CD8-positive, alpha-beta memory T cell (primary cell): Measurements from ENCODE around the gene INPP5E. TPM values are rescaled to one million over a fixed set of nuclear protein-coding genes. Genes with fewer than 3 reads are reported as not detected.

Experiments
- CTCF ChIA-PET: fragments of 350-600 bp; sonication (Branson Sonifier 250); formaldehyde crosslinking; loops from one replicate; lab custom pipeline; 2021; ENCODE audit warnings: antibody characterized with exemption; lab: Charles Lee
- POLR2A ChIA-PET: fragments of 350-600 bp; sonication (Branson Sonifier 250); formaldehyde crosslinking; loops from one replicate; lab custom pipeline; 2021; ENCODE audit warnings: antibody characterized with exemption; lab: Charles Lee
- DNase-seq, 5 donors: peaks; one replicate each; pipeline versions ENCODE4 v3.0.0 to v3.0.0-alpha.2; 2020 to 2022; ENCODE audit warnings: mixed read lengths in 1 of 5
- H3K27ac ChIP-seq: one replicate; pipeline ENCODE4 v1.7.0; 2013; ENCODE audit warnings: low read depth, mild to moderate bottlenecking, low read length, moderate library complexity
- H3K27me3 ChIP-seq: 2 replicates; pipeline ENCODE4 v1.7.0; 2013; ENCODE audit warnings: low read length, mild to moderate bottlenecking; ENCODE audit not compliant: insufficient read depth, poor library complexity, severe bottlenecking
- H3K36me3 ChIP-seq: 2 replicates; pipeline ENCODE4 v1.7.0; 2013; ENCODE audit warnings: mild to moderate bottlenecking, low read length, moderate library complexity; ENCODE audit not compliant: insufficient read depth
- H3K4me1 ChIP-seq: 2 replicates; pipeline ENCODE4 v1.7.0; 2013; ENCODE audit warnings: mild to moderate bottlenecking, low read length, moderate library complexity; ENCODE audit not compliant: insufficient read depth
- H3K4me3 ChIP-seq: 2 replicates; pipeline ENCODE4 v1.7.0; 2013; ENCODE audit warnings: mild to moderate bottlenecking, low read length
- H3K9me3 ChIP-seq: 2 replicates; pipeline ENCODE4 v1.7.0; 2013; ENCODE audit warnings: mild to moderate bottlenecking, low read length
- H3K27ac Mint-ChIP-seq, 8 donors: one replicate each; pipeline ENCODE4 v1.8.0; 2020 to 2021; ENCODE audit warnings: mixed read lengths in 8 of 8, mild to moderate bottlenecking in 6 of 8, inconsistent platforms in 3 of 8, moderate library complexity in 3 of 8
- H3K27me3 Mint-ChIP-seq, 2 donors: one replicate each; pipeline ENCODE4 v1.8.0; 2020 to 2021; ENCODE audit warnings: mixed read lengths in 2 of 2, mild to moderate bottlenecking in 1 of 2, moderate library complexity in 1 of 2
- H3K36me3 Mint-ChIP-seq, 3 donors: one replicate each; pipeline ENCODE4 v1.8.0; 2020 to 2021; ENCODE audit warnings: mixed read lengths in 3 of 3, inconsistent platforms in 1 of 3, mild to moderate bottlenecking in 1 of 3
- H3K4me1 Mint-ChIP-seq, 3 donors: one replicate each; pipeline ENCODE4 v1.8.0; 2020 to 2021; ENCODE audit warnings: mixed read lengths in 3 of 3, inconsistent platforms in 1 of 3, mild to moderate bottlenecking in 1 of 3
- H3K4me3 Mint-ChIP-seq, 7 donors: one replicate each; pipeline ENCODE4 v1.8.0; 2020 to 2021; ENCODE audit warnings: mixed read lengths in 7 of 7, mild to moderate bottlenecking in 6 of 7, moderate library complexity in 4 of 7, inconsistent platforms in 2 of 7
- H3K9me3 Mint-ChIP-seq, 5 donors: one replicate each; pipeline ENCODE4 v1.8.0; 2020 to 2022; ENCODE audit warnings: mixed read lengths in 5 of 5, mild to moderate bottlenecking in 3 of 5, moderate library complexity in 2 of 5, inconsistent platforms in 1 of 5
- polyA plus RNA-seq: library from polyadenylated mRNA; unstranded; fragments of 300-500 nt; fragmentation: Illumina TruSeq; gene quantifications from one replicate; pipeline ENCODE4 v1.2.3, GENCODE V29; 2021
- total RNA-seq, 2 experiments: library from RNA; stranded (reverse); gene quantifications; one replicate each; pipeline ENCODE4 v1.2.3, GENCODE V29; 2021

INPP5E gene
- total and polyA plus RNA-seq, 3 experiments from 2014 or later: 5.3 to 19.2 (median 18.0) TPM

DNA sequence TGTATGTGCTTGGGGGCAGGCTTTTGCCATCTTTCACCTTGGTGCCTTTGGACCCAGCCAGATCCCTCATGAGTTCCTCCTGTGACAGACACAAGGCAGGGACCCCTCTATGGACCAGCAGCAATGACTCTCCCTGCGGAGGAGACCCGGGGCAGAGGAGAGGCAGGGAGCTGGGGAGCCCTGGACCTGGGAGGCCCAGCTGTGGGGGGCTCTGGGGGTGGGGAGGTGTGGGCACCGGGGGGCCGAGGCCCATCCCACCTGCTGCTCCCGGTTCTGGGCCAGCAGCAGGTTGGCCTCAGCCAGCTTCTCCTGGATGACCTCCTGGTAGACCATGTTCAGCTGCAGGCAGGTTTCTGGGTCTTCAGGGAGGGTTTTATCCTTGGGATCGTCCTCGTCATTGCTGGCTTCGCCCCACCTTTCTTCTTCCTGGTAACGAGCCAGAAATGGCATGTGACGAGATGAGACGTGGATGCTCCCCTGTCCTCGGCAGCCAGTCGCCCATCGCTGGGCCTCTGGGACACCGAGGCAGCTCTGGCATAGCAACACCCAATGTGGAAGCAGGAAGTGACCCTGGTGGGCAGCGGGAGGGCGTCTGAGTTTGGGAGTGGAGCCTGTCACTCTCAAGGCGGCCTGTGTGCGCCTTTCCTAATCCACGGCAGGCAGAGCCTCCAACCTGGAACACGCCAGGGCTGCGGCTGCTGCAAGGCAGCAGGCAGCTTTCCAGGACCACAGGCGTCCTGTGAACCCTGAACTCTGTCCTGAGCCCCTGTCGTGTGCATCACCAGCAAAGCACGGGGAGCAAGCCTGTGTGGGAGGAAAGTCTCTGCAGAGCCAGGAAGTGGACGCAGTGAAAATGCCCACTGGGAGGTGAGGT is 44.1 kb downstream of the INPP5E start:
- Mint-ChIP-seq H3K36me3 (peaks cover 6 to 57% (median 9%) of the 10 kb centered on the region in 3 donors), H3K4me1 (peaks cover 13 to 19% (median 14%) of the 10 kb centered on the region in 3 donors), H3K27ac (no peak overlapping the region), H3K4me3 (no peak overlapping the region), H3K27me3 (no peaks in the 10 kb centered on the region), H3K9me3 (no peaks in the 10 kb centered on the region)
- ChIA-PET POLR2A (no interaction called here), CTCF (interaction anchor here (0.6 kb wide), 1 partner anchor 1027 kb away, joined by 3 read pairs; the partner anchor contains the start of genes EXD3 and NOXA1)
- H3K27me3 ChIP-seq: no peaks in the 10 kb centered on the region
- no peaks in the 10 kb centered on the region for H3K9me3 ChIP-seq
- no peak for DNase-seq
- no peak overlapping the region for H3K4me3 ChIP-seq
- H3K27ac ChIP-seq: no peak overlapping the region
- peaks cover 25% of the 10 kb centered on the region for H3K36me3 ChIP-seq
- peaks cover 20% of the 10 kb centered on the region for H3K4me1 ChIP-seq

- peaks cover 12 to 17% (median 14%) of the 10 kb centered on the region in 3 donors for H3K4me1 Mint-ChIP-seq
- H3K4me3 Mint-ChIP-seq: peak overlapping the region in 1 of 7 donors; percentile 59
- ChIA-PET POLR2A (no interaction called here), CTCF (no interaction called here)
- no peaks in the 10 kb centered on the region for H3K9me3 Mint-ChIP-seq
- Histone ChIP-seq H3K9me3 (no peaks in the 10 kb centered on the region), H3K36me3 (peaks cover 25% of the 10 kb centered on the region), H3K27me3 (no peaks in the 10 kb centered on the region), H3K27ac (no peak overlapping the region), H3K4me1 (peaks cover 15% of the 10 kb centered on the region), H3K4me3 (no peak overlapping the region)
- H3K36me3 Mint-ChIP-seq: peaks cover 6 to 60% (median 10%) of the 10 kb centered on the region in 3 donors
- no peak for DNase-seq
- H3K27ac Mint-ChIP-seq: no peak overlapping the region
- H3K27me3 Mint-ChIP-seq: no peaks in the 10 kb centered on the region
These were observed 44.7 kb downstream of the INPP5E start for GRCh38 chr9:136395020-136395340.

DNA sequence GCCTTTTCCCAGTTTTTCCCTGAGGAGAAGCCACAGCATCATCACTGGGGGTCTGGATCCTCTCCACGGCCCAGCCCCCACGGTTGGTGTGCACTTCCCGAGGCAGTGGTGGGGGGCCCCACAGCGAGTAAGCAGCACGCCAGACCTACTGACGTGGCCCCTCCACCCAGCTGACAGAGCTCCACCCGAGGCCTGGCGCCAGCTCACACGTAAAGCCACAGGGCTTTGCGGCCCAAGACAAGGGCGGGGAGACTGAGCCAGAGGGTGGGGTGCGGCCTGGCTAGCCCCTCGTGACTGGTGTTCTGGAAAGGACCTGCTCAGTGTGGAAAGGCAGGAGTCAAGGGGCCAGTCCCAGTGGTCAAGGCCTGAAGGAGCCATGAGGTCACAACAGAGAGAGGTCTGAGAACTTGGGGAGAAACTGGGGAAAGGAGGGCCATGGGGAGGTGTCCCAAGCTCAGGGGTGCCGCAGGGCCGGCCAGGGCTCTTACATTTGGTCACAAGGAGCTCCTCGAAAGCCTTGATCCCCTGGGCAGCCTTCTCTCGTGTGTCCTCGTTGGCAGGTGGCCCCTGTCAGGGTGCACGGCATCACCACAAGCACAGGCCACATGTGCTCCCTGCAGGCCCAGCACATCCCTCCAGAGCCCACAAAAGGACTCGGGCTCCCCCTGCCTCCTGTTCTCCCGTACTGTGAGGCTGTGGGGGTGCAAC is 45.2 kb downstream of the INPP5E start:
- Histone ChIP-seq H3K4me3 (no peak overlapping the region), H3K27ac (no peak overlapping the region), H3K4me1 (peaks cover 14% of the 10 kb centered on the region), H3K9me3 (no peaks in the 10 kb centered on the region), H3K27me3 (no peaks in the 10 kb centered on the region), H3K36me3 (peaks cover 25% of the 10 kb centered on the region)
- DNase-seq: no peak
- no peaks in the 10 kb centered on the region for H3K9me3 Mint-ChIP-seq
- H3K4me1 Mint-ChIP-seq: peaks cover 12 to 17% (median 17%) of the 10 kb centered on the region in 3 donors
- peaks cover 10 to 65% (median 12%) of the 10 kb centered on the region in 3 donors for H3K36me3 Mint-ChIP-seq
- no peaks in the 10 kb centered on the region for H3K27me3 Mint-ChIP-seq
- POLR2A ChIA-PET: no interaction called here
- CTCF ChIA-PET: no interaction called here
- no peak overlapping the region for H3K27ac Mint-ChIP-seq
- no peak overlapping the region for H3K4me3 Mint-ChIP-seq

GRCh38 chr9:136393531-136393930 is 46.1 kb downstream of the INPP5E start:
- Histone ChIP-seq H3K27ac (no peak overlapping the region), H3K27me3 (no peaks in the 10 kb centered on the region), H3K36me3 (peaks cover 27% of the 10 kb centered on the region), H3K4me1 (peaks cover 5% of the 10 kb centered on the region), H3K4me3 (no peak overlapping the region), H3K9me3 (no peaks in the 10 kb centered on the region)
- ChIA-PET POLR2A (no interaction called here), CTCF (no interaction called here)
- peaks cover 10 to 68% (median 13%) of the 10 kb centered on the region in 3 donors for H3K36me3 Mint-ChIP-seq
- no peaks in the 10 kb centered on the region for H3K9me3 Mint-ChIP-seq
- peaks cover 0 to under 1% of the 10 kb centered on the region in 2 donors for H3K27me3 Mint-ChIP-seq
- no peak for DNase-seq
- no peak overlapping the region for H3K4me3 Mint-ChIP-seq
- H3K4me1 Mint-ChIP-seq: peaks cover 4 to 9% (median 8%) of the 10 kb centered on the region in 3 donors
- no peak overlapping the region for H3K27ac Mint-ChIP-seq

DNA sequence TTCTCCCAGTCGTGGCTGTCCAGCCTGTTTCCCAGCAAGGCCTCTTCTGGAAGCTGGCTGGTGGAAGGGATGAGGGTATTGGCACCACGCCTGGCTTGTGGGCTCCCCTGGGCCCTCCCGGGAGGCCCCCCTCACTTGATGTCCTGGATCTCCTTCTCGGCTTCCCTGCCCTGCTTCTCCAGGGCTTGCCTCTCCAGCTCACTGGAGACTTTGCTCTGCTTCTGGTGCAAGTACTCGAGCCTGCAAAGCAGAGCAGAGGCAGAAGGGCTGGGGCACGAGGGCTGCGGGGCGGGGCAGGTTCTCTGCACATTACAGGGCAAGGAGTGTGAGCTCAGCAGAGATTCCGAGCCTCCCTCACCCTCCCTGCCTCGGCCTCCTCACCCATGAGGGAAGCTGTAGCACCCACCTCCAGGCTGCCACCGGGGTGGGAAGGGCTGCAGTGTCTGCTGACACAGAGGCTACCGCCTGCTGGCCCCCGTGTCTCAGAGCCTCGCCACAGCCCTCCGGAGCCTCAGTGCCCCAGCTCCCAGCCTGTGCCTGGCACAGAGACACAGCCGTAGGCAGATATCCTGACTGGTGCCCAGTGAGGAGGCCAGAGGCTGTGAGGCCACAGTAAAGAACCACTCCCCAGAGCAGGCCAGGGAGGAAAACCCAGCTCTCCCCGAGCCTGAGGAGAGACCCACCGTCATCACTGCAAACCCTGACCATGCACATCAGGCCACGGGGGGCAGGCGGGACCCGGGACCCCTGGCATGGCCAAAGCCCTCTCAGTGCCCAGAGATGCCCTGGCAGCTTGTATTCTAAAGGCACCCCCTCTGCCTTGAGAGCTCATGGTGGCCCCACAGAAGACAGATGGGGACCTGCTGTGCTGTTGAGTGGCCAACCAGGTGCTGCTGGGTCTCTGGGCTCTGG is 46.9 kb downstream of the INPP5E start:
- no peaks in the 10 kb centered on the region for H3K27me3 ChIP-seq
- Mint-ChIP-seq H3K36me3 (peaks cover 10 to 69% (median 16%) of the 10 kb centered on the region in 3 donors), H3K27me3 (peaks cover 0 to 2% of the 10 kb centered on the region in 2 donors), H3K9me3 (no peaks in the 10 kb centered on the region), H3K4me1 (peaks cover 1 to 4% (median 3%) of the 10 kb centered on the region in 3 donors), H3K4me3 (no peak overlapping the region), H3K27ac (peak overlapping the region in 1 of 8 donors; percentile 82)
- no peak overlapping the region for H3K4me3 ChIP-seq
- no peak for DNase-seq
- POLR2A ChIA-PET: no interaction called here
- no peak overlapping the region for H3K27ac ChIP-seq
- peaks cover 26% of the 10 kb centered on the region for H3K36me3 ChIP-seq
- H3K4me1 ChIP-seq: no peaks in the 10 kb centered on the region
- no peaks in the 10 kb centered on the region for H3K9me3 ChIP-seq
- CTCF ChIA-PET: interaction anchor here (1.3 kb wide), 1 partner anchor 29 kb away, joined by 4 read pairs; the partner anchor contains the start of gene DNLZ

DNA sequence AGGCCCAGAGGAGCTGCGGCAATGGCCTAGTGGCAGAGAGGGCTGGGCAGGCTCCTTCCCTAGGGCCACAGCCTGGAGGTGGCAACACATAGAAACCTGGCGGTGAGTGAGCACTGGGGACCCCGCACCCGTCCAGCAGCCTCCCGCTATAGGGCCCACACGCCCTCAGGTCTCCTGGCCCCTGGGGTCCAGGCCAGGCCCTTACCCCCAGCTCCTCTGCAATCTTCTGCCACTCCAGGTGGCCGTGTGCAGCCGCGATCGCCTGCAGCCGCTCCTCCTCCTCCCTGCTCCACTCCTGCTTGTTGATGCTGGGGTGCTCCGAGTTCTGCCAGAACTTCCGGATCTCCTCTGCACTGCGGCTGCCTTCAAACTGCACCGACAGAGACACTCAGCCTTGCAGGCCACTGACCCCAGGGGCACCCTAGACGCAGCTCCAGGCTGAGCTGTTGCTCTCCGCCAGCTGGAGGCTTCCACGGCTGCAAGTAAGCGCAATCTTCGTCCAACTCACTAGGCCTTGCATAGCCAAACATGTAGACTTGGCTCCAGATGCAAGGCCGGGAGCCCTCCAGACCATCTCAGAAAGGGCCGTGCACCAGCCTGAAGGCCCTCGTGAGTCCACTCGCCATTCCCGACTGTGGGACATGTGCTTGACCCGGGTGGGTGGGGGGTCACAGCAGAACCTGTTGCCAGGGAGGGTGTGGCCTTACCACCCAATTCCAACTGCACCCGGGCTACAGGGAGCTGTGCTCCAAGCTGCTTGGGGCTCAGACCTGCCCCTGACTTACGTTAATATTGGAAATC is 47.7 kb downstream of the INPP5E start:
- ChIA-PET CTCF (interaction anchor here (1.3 kb wide), 1 partner anchor 29 kb away, joined by 4 read pairs; the partner anchor contains the start of gene DNLZ), POLR2A (no interaction called here)
- peaks cover 10 to 74% (median 21%) of the 10 kb centered on the region in 3 donors for H3K36me3 Mint-ChIP-seq
- DNase-seq: no peak
- Histone ChIP-seq H3K9me3 (no peaks in the 10 kb centered on the region), H3K4me1 (no peaks in the 10 kb centered on the region), H3K27me3 (no peaks in the 10 kb centered on the region), H3K27ac (no peak overlapping the region), H3K36me3 (peaks cover 26% of the 10 kb centered on the region), H3K4me3 (no peak overlapping the region)
- H3K4me3 Mint-ChIP-seq: no peak overlapping the region
- no peaks in the 10 kb centered on the region for H3K9me3 Mint-ChIP-seq
- peaks cover 0 to 2% of the 10 kb centered on the region in 2 donors for H3K27me3 Mint-ChIP-seq
- no peak overlapping the region for H3K27ac Mint-ChIP-seq
- peaks cover 1 to 4% (median 2%) of the 10 kb centered on the region in 3 donors for H3K4me1 Mint-ChIP-seq

DNA sequence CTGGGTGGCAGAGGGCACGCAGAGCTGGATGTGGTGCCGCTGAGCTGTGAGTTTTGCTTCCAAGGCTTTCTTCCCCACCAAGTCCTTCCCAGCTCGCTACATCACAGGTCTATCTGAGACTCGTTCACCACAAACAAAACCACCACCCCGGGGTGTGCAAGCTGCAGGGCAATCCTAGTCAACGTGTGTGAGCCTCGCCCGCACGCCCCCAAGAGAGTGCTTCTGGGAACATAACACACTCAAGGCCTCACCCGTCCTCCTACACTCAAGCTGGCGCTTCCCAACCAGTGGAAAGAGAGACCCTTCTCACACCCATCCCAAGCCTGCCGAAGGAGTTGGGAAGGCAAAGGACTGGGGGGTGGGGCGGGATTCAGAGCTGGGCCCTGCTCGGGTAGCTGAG is 50.2 kb downstream of the INPP5E start:
- Mint-ChIP-seq H3K9me3 (no peaks in the 10 kb centered on the region), H3K36me3 (peaks cover 14 to 65% (median 27%) of the 10 kb centered on the region in 3 donors)
- CTCF ChIA-PET: interaction anchor here (0.7 kb wide), 1 partner anchor 15 kb away, joined by 3 read pairs; no protein-coding TSS in a partner anchor

More for the DNA sequence above, 50.2 kb downstream of the INPP5E start:
- Mint-ChIP-seq H3K4me3 (no peak overlapping the region), H3K4me1 (peaks cover 19 to 22% (median 21%) of the 10 kb centered on the region in 3 donors), H3K27ac (no peak overlapping the region), H3K27me3 (peaks cover 0 to 2% of the 10 kb centered on the region in 2 donors)
- no peak overlapping the region for H3K4me3 ChIP-seq
- peaks cover 17% of the 10 kb centered on the region for H3K36me3 ChIP-seq
- no peak overlapping the region for H3K27ac ChIP-seq
- POLR2A ChIA-PET: no interaction called here
- no peaks in the 10 kb centered on the region for H3K27me3 ChIP-seq
- no peaks in the 10 kb centered on the region for H3K9me3 ChIP-seq
- no peak for DNase-seq
- peaks cover 18% of the 10 kb centered on the region for H3K4me1 ChIP-seq
